Bone marrow (tissue), 2 donors: ENCODE measurements around the gene ARHGAP21.
A peak's percentile ranks its signal among the peaks of the same experiment; 100 is the strongest.
"Not testable (repeated sequence)": the region's sequence is repeated elsewhere in the genome, so short reads cannot be mapped to it uniquely, and the experiment has no call there.

Experiments used
- DNase-seq, 2 donors: peaks; one replicate each; lab custom pipeline; 2025; lab: John Stamatoyannopoulos, UW

ARHGAP21 gene

DNA sequence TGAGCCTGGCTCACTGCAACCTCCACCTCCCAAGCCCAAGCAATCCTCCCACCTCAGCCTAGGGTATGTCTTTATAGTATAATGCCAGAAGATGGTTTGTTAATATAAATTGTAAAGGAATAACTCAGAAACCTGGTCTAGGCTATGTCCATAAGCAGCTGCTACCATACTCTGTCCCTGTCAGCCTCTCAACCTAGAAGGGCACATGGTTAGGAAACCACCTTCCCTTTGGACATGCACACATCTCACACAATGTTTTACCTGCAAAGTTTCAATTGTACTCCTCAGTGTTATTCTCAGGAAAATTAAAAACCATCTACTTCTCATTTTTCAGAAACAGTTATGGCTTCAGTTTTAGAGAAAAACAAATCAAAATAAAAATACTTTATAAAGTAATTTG is 40.1 kb downstream of the ARHGAP21 start:
- no peak for DNase-seq

DNA sequence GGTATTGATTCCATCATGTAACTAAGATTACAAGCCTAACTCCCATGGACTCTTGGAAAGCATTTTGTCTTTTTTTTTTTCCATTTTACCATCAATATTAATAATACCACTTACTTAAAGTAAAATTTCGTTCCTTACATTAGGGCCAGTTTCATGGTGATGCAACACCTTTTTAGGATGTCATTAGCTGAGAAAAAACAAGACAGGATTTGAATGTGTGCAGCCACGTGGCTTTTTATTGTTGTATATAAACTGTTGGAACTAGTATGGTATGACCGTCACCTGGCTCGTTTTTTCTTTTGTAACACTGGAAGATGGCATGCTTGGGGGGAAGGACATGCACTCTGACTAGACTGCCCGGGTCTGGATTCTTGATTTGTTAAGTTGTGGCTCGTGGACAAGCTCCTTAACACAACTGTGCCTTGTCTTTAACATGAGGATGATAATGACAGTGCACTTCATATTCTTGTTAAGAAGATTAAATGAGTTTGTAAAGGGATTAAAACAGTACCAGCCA is 42.1 kb downstream of the ARHGAP21 start:
- no peak for DNase-seq

DNA sequence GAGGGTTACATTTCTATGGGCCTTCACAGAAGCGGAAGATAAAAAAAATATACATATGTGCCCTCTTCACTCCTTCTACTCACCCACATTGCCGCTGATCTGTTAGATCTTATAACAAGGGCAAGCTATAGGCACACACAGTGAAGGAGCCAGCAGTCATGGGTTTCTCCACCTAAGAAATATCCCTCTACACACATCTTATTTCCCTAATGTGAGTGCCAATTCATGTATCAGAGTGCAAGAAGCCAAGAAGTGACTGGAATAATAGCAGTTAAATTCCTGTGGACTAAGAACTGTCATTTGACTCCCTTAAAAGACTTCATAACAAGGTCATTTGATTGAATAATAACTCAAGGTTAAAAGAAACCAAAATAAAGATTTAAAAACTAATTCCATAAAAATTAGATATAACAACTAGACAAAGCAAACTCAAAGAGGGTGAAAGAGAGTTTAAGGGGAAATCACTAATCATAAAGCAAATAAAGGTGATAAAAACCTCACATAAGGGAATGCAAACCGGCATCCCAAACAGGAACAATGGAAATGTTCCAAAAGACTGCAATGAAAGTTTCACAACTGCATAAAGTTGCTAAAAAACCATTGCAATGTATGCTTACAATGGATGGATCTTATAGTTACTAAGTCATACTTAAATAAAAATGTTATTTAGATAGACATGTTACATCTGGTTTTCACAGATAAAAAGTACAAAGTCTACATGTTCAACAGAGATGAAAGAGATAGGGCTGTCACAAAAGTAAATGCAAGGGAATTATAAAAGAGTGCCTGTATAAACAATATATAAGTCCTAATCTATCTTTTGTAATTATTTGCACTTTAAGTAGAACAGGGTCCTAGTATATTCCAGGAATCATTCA is 42.8 kb downstream of the ARHGAP21 start:
- DNase-seq, result no peak

DNA sequence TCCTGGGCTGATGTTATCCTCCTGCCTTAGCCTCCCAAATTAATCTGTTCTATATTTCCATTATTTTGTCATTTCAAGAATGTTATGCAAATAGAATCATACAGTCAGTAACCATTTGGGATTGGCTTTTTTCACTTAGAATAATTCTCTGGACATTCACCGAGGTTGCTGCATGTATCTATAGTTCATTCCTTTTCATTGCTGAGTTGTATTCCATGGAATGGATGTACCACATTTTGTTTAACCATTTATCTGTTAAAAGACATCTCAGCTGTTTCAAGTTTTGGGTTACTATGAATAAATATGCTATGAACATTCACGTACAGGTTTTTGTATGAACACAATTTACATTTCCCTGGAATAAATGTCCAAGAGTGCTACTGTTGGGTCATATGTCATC is 44.9 kb downstream of the ARHGAP21 start:
- no peak for DNase-seq

DNA sequence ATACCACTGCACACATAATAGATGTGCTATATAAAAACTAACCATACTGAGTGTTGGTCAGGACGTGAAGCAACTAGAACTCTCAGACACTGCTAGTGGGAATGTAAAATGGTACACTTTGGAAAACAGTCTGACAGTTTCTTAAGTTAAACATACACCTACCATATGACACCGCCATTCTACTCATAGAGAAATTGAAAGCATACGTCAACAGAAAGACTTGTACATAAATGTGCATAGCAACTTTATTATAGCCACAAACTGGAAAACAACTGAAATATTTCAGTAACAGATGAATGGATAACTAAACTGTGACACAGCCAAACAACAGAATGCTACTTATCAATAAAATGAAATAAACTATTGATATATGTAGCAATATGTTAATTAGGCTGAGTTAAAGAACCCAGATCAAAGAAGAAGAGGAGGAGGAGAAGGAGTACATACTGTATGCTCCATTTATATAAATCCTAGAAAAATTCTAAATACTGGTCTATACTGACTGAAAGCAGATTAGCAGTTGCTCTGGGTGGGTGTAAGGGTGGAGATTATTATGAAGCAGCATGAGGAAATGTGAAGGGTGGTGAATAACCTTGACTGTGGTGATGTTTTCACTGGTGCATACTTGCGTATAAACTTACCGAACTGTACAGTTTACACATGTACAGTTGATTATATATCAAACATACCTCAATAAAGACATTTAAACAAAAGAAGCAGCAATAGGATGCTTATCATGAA is 48.6 kb downstream of the ARHGAP21 start:
- DNase-seq, result no peak

DNA sequence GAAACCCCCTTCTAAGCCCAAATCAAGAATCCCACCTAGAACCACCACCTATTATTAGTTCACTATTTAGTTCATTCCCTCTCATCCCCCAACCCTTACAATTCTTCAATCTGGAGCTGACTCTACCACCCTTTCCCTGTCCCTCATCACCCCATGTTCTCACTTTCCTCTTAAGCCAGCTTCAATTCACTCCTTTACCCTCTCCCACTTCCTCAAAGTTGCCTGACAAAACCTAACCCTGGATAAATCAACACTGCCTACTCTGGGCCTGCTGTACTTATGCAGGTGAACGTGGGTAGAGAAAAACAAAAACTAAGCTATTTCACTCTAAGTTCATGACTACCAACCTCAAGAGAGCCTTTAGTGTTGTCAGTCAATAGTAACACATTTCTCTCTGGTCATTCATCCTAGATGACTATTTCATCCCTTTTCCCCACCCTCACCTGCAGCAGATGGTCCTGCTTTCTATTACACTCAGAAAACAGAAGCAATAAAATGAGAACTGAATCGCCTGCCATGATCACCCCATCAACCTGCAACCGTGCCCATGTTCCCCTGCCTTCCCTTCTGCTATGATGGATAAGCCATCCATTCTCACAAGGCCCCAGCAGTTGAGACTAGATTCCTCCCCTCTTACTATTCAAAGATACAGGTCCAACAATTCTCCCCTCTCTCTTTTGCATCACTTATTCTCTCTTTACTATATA is 52.6 kb downstream of the ARHGAP21 start:
- no peak for DNase-seq

DNA sequence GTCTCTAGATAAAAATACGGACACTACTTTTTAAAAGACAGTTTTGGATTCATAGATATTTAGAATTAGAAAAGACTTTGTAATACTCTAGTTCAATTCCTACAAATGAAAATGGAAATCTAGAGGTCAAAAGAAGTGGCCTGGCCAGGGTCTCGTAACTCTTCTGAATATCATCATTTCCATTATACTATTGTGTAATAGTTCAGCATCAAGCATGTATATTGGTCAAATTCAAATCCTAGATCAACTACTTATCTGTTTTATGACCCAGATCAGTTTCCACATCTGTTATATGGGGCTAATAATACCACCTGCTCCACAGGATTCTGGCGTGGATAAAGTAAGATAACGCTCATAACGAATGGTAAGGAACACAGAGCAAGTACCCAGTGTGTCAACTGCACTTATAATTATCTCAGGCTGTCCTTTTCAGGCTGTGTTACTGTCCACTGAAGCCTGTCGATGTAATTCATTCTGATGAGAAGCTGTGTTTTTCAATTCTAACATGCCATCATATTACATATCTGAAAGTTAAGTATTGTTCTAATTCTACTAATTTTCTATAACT is 54.3 kb downstream of the ARHGAP21 start:
- no peak for DNase-seq

DNA sequence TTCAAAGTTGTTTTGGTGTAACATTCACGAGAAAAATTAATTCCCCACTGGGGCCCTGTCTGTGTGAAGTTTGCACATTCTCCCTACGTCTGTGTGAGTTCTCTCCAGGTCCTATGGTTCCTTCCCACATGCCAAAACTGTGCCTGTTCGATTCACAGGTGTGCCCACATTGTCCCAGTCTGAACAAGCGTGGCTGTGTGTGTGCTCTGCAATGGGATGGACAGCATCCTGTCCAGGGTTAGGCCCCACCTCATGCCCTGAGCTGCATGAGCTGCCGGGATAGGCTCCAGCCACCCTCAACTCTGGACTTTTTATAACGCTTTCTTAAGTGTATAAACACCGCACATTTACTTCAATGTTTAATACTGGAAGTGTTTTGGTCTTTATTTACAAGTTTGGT is 55.4 kb downstream of the ARHGAP21 start:
- DNase-seq, result no peak

DNA sequence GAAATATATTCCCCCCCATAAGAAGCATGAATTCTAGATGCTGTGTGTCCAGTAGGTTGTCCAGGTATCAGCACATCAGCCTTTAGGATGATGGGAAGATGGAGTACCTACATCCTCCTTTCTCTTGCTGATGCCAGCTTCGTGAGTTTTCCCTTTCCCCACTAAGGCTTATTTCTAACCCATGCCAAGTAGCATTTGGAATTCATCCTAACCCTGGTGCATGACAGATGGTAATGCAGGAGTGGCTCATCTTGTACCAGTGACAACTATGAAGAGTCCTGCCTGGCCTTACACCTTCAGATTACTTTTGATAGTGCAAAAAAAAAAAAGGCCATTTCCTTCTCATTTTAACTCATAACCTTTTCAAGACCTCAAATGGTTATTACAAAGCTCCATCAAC is 58.7 kb downstream of the ARHGAP21 start:
- no peak for DNase-seq

DNA sequence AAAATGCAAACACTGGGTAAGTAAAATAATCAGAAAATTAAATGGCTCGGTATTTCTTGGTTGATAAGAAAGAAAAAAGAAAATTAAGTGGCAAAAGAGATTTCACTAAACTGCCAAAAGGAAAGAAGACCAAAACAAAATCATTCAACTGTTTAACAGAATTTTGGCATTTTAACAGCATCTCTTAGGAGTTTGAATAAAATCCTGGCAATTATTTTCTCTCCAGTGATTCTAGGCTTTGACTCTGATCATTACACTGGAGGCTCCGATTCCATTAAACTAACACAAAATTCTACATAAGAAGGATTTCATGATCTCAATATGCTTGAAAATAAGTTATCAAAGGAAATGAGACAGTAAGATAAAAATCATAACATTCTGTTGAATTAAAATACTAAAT is 62.3 kb downstream of the ARHGAP21 start:
- DNase-seq, result no peak

DNA sequence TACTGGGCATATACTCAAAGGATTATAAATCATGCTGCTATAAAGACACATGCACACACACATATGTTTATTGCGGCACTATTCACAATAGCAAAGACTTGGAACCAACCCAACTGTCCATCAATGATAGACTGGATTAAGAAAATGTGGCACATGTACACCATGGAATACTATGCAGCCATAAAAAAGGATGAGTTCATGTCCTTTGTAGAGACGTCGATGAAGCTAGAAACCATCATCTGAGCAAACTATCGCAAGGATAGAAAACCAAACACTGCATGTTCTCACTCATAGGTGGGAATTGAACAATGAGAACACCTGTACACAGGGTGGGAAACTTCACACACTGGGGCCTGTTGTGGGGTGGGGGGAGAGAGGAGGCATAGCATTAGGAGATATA is 65.4 kb downstream of the ARHGAP21 start:
- not testable (repeated sequence) for DNase-seq

DNA sequence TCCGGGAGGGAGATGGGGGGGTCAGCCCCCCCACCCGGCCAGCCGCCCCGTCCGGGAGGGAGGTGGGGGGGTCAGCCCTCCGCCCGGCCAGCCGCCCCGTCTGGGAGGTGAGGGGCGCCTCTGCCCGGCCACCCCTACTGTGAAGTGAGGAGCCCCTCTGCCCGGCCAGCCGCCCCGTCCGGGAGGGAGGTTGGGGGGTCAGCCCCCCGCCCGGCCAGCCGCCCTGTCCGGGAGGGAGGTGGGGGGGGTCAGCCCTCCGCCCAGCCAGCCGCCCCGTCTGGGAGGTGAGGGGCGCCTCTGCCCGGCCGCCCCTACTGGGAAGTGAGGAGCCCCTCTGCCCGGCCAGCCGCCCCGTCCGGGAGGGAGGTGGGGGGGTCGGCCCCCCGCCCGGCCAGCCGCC is 67.4 kb downstream of the ARHGAP21 start:
- not testable (repeated sequence) for DNase-seq

DNA sequence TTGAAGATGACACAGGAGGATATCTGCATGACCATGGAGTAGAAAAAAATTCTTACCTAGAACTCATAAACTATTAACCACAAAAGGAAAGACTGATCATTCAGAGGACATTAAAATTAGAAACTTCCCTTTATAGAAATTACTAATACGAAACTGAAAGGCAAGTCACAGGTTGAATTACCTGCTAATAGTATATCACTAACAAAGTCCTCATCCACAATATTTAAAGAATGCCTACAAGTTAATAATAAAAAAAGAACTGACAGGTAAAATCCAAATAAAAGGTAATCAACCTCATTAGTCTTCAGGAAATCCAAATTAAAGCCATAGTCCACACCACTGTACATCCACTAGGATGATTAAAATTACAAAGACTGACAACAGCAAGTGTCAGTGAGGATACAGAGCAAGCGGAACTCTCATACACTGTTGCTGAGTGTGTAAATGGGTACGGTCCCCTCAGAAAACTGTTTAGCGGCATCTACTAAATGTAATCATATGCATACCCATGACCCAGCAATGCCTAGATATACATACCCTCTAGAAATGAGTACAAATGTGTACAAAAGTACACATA is 71.2 kb downstream of the ARHGAP21 start:
- no peak for DNase-seq

DNA sequence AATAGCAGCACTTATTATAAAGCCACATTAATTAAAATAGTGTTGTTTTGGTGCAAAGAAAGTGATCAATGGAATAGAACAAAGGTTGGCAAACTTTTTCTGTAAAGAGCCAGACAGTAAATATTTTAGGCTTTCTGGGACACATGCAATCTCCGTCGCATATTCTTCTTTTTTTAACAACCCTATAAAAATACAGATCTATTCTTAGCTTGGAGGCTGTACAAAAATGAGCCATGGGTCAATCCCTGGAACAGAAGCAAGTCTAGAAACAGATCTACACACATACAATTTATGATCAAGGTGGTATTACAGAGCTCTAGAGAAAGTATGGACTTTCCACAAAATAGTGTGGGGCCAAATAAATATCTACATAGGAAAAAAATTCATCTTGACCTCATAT is 71.8 kb downstream of the ARHGAP21 start:
- DNase-seq, result no peak

DNA sequence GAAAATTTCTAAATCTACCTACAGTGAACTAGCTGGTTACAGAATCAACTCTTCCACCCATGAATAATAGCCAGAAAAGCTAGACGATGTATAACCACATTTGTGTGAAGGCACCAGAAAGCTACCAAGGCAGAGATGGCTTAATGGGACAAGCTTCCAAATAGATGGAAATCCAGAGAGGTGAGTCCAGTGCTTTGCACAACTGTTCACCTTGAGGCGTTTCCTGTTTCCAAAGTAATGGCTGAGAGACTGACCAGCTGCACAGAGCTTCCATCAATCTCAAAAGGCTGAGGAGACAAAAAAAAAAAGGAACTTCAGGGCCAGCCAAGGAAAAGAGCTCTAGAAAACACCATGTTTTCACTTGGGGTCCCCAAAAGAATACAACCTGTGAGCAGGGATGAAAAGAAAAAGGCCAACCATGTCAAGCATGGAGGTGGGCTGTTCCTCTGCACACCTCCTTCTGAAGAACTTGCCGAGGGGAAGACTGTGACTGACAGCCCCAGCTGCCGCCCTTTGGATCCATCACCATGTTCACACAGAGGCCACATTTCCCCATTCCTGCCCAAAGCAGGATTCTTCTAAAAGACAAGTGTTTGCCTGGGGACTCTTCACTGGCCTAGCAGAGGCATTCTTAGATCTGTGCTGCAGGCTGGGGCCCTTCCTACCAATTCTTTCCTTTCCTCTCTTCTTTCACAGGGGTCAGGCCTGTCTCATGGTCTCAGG is 72.9 kb downstream of the ARHGAP21 start:
- no peak for DNase-seq

DNA sequence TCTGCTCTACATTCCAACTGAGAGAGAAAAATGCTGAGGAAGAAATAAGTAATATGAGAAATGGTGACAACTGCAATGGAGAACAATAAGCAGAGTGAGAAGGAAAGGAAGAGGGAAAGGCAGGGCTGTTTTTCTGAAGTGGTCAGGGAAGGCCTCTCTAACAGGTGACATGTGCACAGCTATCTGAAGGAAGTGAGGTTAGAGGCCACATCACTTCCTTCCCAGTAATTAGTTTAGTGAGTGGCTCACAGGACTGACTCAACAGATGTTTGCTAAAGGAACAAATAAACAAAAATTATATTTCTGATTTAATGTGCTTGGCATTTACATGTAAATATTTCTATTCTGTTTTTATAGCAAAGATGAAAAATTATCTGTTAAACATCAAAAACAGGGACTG is 77.9 kb downstream of the ARHGAP21 start:
- DNase-seq, result no peak

DNA sequence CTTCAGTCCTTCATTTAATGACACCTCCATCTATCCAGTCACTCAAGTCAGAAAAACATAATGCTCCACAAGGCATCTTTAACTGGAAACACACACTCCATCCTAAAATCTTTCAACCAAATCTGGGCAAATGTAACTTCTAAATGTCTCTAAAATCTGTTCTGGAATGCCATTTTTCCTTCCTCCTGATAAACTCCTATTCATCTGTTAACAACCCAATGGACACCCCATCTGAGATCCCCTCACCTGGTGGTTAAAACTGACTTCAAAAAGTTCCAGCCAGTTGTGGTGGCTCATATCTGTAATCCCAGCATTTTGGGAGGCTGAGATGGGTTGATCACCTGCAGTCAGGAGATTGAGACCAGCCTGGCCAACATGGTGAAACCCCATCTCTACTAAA is 78.7 kb downstream of the ARHGAP21 start:
- no peak for DNase-seq

DNA sequence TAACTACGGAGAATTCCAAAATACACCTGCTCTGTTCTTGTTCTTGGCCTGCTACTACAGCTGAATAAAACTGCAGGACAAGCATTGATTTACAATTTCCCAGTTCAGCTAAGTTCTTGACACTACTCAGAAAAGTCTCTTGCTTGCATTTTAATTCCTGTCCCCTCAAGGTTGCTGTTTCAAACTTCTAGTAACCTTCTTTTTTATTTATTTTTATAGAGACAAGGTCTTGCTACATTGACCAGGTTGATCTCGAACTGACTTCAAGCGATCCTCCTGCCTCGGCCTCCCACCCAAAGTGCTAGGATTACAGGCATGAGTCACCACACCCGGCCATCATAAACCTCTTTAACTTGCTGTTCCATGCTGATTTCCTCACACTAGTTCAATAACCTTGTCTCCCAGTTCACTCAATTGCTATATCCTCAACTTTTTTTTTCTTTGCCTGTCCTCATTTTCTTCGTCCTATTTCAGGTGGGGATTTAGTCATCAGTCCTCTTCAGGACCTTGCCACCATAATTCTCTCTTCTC is 79.9 kb downstream of the ARHGAP21 start:
- no peak for DNase-seq

DNA sequence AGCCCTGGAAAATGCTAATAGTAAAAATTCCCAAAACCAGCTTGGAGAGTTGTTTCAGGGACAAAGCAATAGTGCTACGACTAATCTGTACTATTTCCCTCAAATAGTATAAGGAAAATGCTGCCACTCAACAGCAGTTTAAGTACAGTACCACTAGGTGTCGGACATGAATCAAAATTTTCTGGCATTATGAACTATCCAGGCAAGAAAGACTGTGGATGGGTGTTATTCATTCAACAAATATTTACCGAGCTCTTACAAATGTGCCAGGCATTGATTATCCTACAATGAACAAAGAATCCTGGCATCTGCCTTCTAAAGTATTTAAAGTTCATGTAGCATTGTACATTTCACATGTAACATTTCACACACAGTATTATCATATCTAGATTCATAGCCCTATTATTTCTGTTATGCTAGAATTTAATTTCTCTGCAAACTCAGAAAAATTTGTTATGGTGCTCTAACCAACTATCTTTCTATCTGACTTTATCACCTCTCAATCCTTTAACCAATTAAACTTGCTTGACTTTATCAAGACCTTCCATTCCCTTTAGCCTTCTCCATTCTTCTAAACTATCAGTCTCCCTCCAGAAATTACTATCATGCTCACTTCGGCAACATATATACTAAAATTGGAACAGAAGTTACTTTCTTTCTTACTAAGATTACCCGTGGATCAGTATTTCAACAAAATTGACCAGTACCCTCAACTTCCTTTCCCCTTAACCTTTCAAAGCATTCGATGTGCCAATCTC is 80.6 kb downstream of the ARHGAP21 start:
- DNase-seq, result peak in 1 of 2 donors; percentile 58

DNA sequence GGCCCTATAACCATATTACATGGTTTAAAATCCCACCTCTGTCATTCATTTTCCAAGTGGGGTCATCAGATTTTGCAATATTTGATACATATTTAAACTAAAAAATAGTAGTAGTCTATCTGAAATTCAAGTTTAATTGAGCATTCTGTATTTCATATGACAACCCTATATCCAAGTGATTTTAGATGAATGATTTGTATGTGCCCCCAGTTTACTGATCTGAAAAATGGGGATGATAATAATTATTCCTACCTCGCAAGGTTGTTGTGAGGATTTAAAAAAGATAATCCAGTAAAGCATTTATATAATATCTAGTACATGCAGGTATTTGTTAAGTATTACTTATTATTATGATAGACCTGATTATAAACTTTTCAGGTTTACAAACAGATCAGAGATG is 84.6 kb downstream of the ARHGAP21 start:
- DNase-seq, result no peak
